ENCODE data around the gene CCDC66. TPM values are rescaled to one million over a fixed set of nuclear protein-coding genes. Genes with fewer than 3 reads are reported as not detected.

The CCDC66 gene
- polyA plus RNA-seq, 1 donor from 2014 or later = 80.3 TPM

DNA sequence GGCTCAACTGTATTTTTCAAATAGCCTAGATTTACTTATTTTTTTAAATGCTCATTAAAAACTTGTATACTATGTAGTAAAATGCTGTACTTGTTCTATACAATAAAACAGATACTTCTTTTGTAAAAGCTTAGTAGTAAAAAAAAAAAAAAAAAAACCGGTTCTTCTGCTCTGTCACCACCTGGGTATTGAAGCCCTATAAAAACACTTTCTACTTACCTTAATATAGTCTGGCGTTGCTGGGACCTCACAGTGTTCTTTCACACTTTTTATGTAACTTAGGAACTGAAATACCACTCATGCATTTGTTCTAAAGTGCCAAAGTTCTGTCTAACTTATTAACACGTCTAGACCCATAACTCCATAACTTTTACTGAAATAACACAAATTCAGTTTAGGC lies 64.7 kb downstream of the CCDC66 start:
- Histone ChIP-seq H3K9me3 (ENCODE audit: low read length) (no peaks in the 10 kb centered on the region), H3K36me3 (ENCODE audit: insufficient read depth, low read length) (no peaks in the 10 kb centered on the region), H2AFZ (ENCODE audit: low read depth, low read length) (no peak overlapping the region), H3F3A (ENCODE audit: insufficient read depth, low read length, poor library complexity, severe bottlenecking) (no peaks in the 10 kb centered on the region), H4K20me1 (ENCODE audit: insufficient read depth) (peaks cover 3% of the 10 kb centered on the region), H3K79me2 (replicated peaks; ENCODE audit: insufficient read depth, low read length) (no peaks in the 10 kb centered on the region), H3K9me2 (ENCODE audit: insufficient read depth, low read length) (no peaks in the 10 kb centered on the region), H3K4me2 (ENCODE audit: low read length) (no peak overlapping the region), H3K9ac (ENCODE audit: low read length) (no peak overlapping the region), H3K27me3 (ENCODE audit: insufficient read depth, low read depth, low read length) (no peaks in the 10 kb centered on the region), H3K27ac (ENCODE audit: low read length) (no peak overlapping the region), H3K4me3 (ENCODE audit: low read length) (no peak overlapping the region)
- no peak for TF ChIP-seq EP300 (conservative IDR thresholded peaks at IDR 0.05; ENCODE audit: poor library complexity, severe bottlenecking)
- TF ChIP-seq, protein P1, sequence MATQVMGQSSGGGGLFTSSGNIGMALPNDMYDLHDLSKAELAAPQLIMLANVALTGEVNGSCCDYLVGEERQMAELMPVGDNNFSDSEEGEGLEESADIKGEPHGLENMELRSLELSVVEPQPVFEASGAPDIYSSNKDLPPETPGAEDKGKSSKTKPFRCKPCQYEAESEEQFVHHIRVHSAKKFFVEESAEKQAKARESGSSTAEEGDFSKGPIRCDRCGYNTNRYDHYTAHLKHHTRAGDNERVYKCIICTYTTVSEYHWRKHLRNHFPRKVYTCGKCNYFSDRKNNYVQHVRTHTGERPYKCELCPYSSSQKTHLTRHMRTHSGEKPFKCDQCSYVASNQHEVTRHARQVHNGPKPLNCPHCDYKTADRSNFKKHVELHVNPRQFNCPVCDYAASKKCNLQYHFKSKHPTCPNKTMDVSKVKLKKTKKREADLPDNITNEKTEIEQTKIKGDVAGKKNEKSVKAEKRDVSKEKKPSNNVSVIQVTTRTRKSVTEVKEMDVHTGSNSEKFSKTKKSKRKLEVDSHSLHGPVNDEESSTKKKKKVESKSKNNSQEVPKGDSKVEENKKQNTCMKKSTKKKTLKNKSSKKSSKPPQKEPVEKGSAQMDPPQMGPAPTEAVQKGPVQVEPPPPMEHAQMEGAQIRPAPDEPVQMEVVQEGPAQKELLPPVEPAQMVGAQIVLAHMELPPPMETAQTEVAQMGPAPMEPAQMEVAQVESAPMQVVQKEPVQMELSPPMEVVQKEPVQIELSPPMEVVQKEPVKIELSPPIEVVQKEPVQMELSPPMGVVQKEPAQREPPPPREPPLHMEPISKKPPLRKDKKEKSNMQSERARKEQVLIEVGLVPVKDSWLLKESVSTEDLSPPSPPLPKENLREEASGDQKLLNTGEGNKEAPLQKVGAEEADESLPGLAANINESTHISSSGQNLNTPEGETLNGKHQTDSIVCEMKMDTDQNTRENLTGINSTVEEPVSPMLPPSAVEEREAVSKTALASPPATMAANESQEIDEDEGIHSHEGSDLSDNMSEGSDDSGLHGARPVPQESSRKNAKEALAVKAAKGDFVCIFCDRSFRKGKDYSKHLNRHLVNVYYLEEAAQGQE (IDR thresholded peaks at IDR 0.05; ENCODE audit: borderline replicate concordance) = no peak

DNA sequence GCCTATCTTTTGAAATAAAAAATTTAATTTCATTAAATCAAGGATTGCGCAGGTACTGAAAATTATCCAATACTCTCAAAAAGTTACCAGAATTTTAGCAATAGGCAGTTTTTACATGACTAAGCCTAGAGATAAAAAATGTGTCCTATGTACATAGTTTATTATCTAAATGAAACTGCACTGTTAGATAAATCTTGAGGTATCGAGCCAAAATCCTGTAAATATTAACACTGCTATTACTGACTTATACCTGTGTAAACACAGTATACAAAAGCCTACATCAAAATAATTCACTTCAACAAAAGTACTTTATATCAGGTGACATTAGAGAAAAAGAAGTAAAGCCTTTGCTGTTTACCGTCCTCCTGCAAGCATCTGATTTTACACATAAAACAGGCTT lies 65.4 kb downstream of the CCDC66 start:
- TF ChIP-seq EP300 (conservative IDR thresholded peaks at IDR 0.05; ENCODE audit: poor library complexity, severe bottlenecking) (no peak), RAD21 (conservative IDR thresholded peaks at IDR 0.05) (no peak), TAF1 (IDR thresholded peaks at IDR 0.05; ENCODE audit: low read depth) (no peak), POLR2AphosphoS5 (IDR thresholded peaks at IDR 0.05) (no peak), MXI1 (conservative IDR thresholded peaks at IDR 0.05; ENCODE audit: poor library complexity, severe bottlenecking) (no peak), EZH2 (IDR thresholded peaks at IDR 0.05; ENCODE audit: borderline replicate concordance, insufficient read depth, low read length, poor library complexity, severe bottlenecking) (no peak), SMC3 (conservative IDR thresholded peaks at IDR 0.05; ENCODE audit: poor library complexity) (no peak)
- TF ChIP-seq, protein P2, sequence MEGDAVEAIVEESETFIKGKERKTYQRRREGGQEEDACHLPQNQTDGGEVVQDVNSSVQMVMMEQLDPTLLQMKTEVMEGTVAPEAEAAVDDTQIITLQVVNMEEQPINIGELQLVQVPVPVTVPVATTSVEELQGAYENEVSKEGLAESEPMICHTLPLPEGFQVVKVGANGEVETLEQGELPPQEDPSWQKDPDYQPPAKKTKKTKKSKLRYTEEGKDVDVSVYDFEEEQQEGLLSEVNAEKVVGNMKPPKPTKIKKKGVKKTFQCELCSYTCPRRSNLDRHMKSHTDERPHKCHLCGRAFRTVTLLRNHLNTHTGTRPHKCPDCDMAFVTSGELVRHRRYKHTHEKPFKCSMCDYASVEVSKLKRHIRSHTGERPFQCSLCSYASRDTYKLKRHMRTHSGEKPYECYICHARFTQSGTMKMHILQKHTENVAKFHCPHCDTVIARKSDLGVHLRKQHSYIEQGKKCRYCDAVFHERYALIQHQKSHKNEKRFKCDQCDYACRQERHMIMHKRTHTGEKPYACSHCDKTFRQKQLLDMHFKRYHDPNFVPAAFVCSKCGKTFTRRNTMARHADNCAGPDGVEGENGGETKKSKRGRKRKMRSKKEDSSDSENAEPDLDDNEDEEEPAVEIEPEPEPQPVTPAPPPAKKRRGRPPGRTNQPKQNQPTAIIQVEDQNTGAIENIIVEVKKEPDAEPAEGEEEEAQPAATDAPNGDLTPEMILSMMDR (IDR thresholded peaks at IDR 0.05; ENCODE audit: poor library complexity, severe bottlenecking) = no peak
- TF ChIP-seq, protein P1 (IDR thresholded peaks at IDR 0.05; ENCODE audit: borderline replicate concordance) = no peak

More for the DNA sequence above, 65.4 kb downstream of the CCDC66 start:
- H4K20me1 ChIP-seq (ENCODE audit: insufficient read depth) = peaks cover 3% of the 10 kb centered on the region
- H3K36me3 ChIP-seq (ENCODE audit: insufficient read depth, low read length) = no peaks in the 10 kb centered on the region
- no peak overlapping the region for H3K27ac ChIP-seq (ENCODE audit: low read length)
- H3K4me2 ChIP-seq (ENCODE audit: low read length) = no peak overlapping the region
- H3K9me2 ChIP-seq (ENCODE audit: insufficient read depth, low read length) = no peaks in the 10 kb centered on the region
- no peak overlapping the region for H2AFZ ChIP-seq (ENCODE audit: low read depth, low read length)
- H3K9ac ChIP-seq (ENCODE audit: low read length) = no peak overlapping the region
- H3F3A ChIP-seq (ENCODE audit: insufficient read depth, low read length, poor library complexity, severe bottlenecking) = no peaks in the 10 kb centered on the region
- no peak overlapping the region for H3K4me3 ChIP-seq (ENCODE audit: low read length)
- H3K9me3 ChIP-seq (ENCODE audit: low read length) = no peaks in the 10 kb centered on the region
- H3K27me3 ChIP-seq (ENCODE audit: insufficient read depth, low read depth, low read length) = no peaks in the 10 kb centered on the region
- H3K79me2 ChIP-seq (replicated peaks; ENCODE audit: insufficient read depth, low read length) = no peaks in the 10 kb centered on the region

Data from neural cell (in vitro differentiated cells).